Keratinocyte (primary cell): ENCODE data around the gene SAFB. TPM values are rescaled to one million over a fixed set of nuclear protein-coding genes. Genes with fewer than 3 reads are reported as not detected.

Source experiments
- DNase-seq: peaks from one replicate; pipeline ENCODE4 v3.0.0-alpha.2; 2011; ENCODE audit warnings: low read depth, missing footprints, low spot score
- FAIRE-seq: peaks from 2 replicates; lab custom pipeline; 2011; peaks lifted over from hg19 to GRCh38; lab: Jason Lieb, UNC
- H2AFZ ChIP-seq: 2 replicates; pipeline ENCODE4 v1.6.0; 2012; ENCODE audit warnings: low read length, control low read depth, inconsistent platforms; ENCODE audit not compliant: control insufficient read depth
- H3K27ac ChIP-seq: 2 replicates; pipeline ENCODE4 v1.5.1; 2011; ENCODE audit warnings: low read length; ENCODE audit not compliant: control insufficient read depth, insufficient read depth
- H3K27me3 ChIP-seq: 3 replicates; pipeline ENCODE4 v1.6.0; 2011; ENCODE audit warnings: low read length; ENCODE audit not compliant: control insufficient read depth, insufficient read depth; ENCODE audit errors: extremely low read depth
- H3K36me3 ChIP-seq, 2 experiments: 2 replicates in 1 of 2; 3 replicates in 1 of 2; pipeline ENCODE4 v1.5.1; 2011; ENCODE audit warnings: low read length in 2 of 2, mild to moderate bottlenecking in 1 of 2; ENCODE audit not compliant: control insufficient read depth in 2 of 2, insufficient read depth in 2 of 2; ENCODE audit errors: extremely low read depth in 1 of 2
- H3K4me1 ChIP-seq: 3 replicates; pipeline ENCODE4 v1.5.1; 2011; ENCODE audit warnings: low read length; ENCODE audit not compliant: control insufficient read depth, insufficient read depth; ENCODE audit errors: extremely low read depth
- H3K4me2 ChIP-seq: 3 replicates; pipeline ENCODE4 v1.6.0; 2011; ENCODE audit warnings: low read depth, low read length; ENCODE audit not compliant: control insufficient read depth, insufficient read depth; ENCODE audit errors: extremely low read depth
- H3K4me3 ChIP-seq, 3 experiments: fragments of 200-600 bp in 1 of 3; sonication (generic) in 1 of 3; 2 replicates in 2 of 3; 3 replicates in 1 of 3; pipeline ENCODE4 v1.5.1; 2011 to 2016; ENCODE audit warnings: low read length in 3 of 3, mild to moderate bottlenecking in 3 of 3, control low read depth in 2 of 3, inconsistent platforms in 1 of 3, low read depth in 1 of 3, mixed read lengths in 1 of 3, mixed run types in 1 of 3, moderate library complexity in 1 of 3; ENCODE audit not compliant: control insufficient read depth in 2 of 3, insufficient read depth in 2 of 3; ENCODE audit errors: extremely low read depth in 1 of 3
- H3K79me2 ChIP-seq: 2 replicates; pipeline ENCODE4 v1.6.0; 2012; ENCODE audit warnings: low read length; ENCODE audit not compliant: control insufficient read depth, insufficient read depth
- H3K9ac ChIP-seq: 3 replicates; pipeline ENCODE4 v1.6.0; 2011; ENCODE audit warnings: low read length; ENCODE audit not compliant: control insufficient read depth, insufficient read depth; ENCODE audit errors: extremely low read depth
- H3K9me1 ChIP-seq: 3 replicates; pipeline ENCODE4 v1.6.0; 2011; ENCODE audit warnings: low read length; ENCODE audit not compliant: control insufficient read depth, insufficient read depth; ENCODE audit errors: extremely low read depth
- H3K9me3 ChIP-seq: 2 replicates; pipeline ENCODE4 v1.5.1; 2012; ENCODE audit warnings: low read depth, low read length; ENCODE audit not compliant: control insufficient read depth
- H4K20me1 ChIP-seq: 3 replicates; pipeline ENCODE4 v1.6.0; 2011; ENCODE audit warnings: low read length; ENCODE audit not compliant: control insufficient read depth, insufficient read depth; ENCODE audit errors: extremely low read depth
- EZH2 ChIP-seq: IDR thresholded peaks from one replicate; pipeline ENCODE4 v1.6.1; 2012; ENCODE audit warnings: inconsistent platforms, mild to moderate bottlenecking, low read length, moderate library complexity
- dilution Hi-C: fragments of 300-500 bp; cut with MboI; formaldehyde crosslinking; loops from one replicate; pipeline ENCODE4 v1.7.0; 2020; ENCODE audit warnings: low sequenced_read_pairs; ENCODE audit not compliant: extremely low pct_ligation_motif_present
- polyA plus RNA-seq, 5 experiments: library from polyadenylated mRNA; depleted of rRNA in 3 of 5; stranded (reverse) in 3 of 5; stranded (forward) in 1 of 5; unstranded in 1 of 5; fragments of >200 nt; gene quantifications; 1 replicate in 1 of 5; 2 replicates in 3 of 5; 3 replicates in 1 of 5; pipeline versions ENCODE4 v1.2.1 to v1.2.3, GENCODE V29; 2011 to 2012; ENCODE audit warnings: missing spikeins in 2 of 5, low read depth in 1 of 5, low replicate concordance in 1 of 5
- TF ChIP-seq, protein P1 (sequence below), 3 experiments: IDR thresholded peaks in 1 of 3; conservative IDR thresholded peaks in 1 of 3; optimal IDR thresholded peaks in 1 of 3; 2 replicates in 2 of 3; 3 replicates in 1 of 3; pipeline versions ENCODE3 to v1.5.1; 2011; ENCODE audit warnings: low read length in 3 of 3, mild to moderate bottlenecking in 3 of 3, moderate library complexity in 2 of 3, control low read depth in 1 of 3, inconsistent platforms in 1 of 3; ENCODE audit not compliant: insufficient read depth in 2 of 3; ENCODE audit errors: extremely low read depth in 1 of 3

Gene SAFB
- polyA plus RNA-seq, 1 donor (not counting 4 experiments of a cell fraction or from before 2014, with no cell fraction given) = 34.0 TPM

DNA sequence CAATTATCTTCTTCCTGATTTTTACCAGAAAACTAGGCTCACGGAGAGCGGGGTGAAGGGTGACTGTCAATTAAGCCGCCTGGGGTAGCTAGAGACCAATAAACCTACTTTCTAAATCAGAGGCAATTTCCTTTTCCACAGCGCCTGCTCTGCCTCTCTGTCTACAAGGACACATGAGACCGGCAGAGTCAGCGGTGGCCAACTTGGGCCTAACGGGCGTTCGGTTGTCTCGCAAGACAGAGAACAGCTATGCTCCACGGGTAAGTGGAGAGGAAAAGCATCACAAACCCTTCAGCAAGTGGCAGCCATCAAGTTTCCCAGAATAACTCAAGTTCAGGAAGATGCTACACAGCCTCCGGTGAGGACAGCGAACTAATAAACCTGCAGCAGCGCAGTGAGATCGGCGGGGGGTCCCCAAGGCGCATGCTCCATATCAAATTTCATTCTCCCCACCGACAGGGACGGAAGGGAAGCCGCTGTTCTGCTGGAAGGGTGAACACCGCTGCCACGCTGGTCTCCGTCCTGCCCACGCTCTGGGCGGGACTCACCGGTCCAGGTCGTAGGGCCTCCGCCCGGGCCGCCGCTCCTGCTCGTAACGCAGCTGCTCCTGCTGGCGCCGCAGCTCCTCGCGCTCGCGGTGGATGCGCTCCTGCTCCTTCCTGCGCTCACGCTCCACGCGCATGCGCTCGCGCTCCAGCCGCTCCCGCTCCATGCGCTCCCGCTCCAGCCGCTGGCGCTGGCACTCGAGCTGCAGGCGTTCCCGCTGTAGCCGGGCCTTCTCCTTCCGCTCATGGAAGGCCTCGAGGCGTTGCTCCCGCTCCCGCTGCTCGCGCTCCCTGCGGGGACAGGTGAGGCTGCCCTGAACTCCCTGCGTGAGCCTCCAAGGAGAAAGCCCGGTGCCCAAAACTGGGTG is 29.3 kb upstream of the SAFB start:
- H3K4me2 ChIP-seq = no peak overlapping the region
- no peaks in the 10 kb centered on the region for H3K9me3 ChIP-seq
- dilution Hi-C loops = no loop called here
- no peak for DNase-seq
- no peak overlapping the region for H3K27ac ChIP-seq
- no peak overlapping the region for H3K9ac ChIP-seq
- no peaks in the 10 kb centered on the region for H3K79me2 ChIP-seq
- no peaks in the 10 kb centered on the region for H3K9me1 ChIP-seq
- no peaks in the 10 kb centered on the region for H3K27me3 ChIP-seq
- H3K4me3 ChIP-seq = no peak overlapping the region
- H3K4me1 ChIP-seq = no peaks in the 10 kb centered on the region
- no peak overlapping the region for H2AFZ ChIP-seq
- no peaks in the 10 kb centered on the region for H4K20me1 ChIP-seq
- peaks cover 54 to 58% of the 10 kb centered on the region in 2 experiments for H3K36me3 ChIP-seq
- TF ChIP-seq EZH2 = no peak
- TF ChIP-seq, protein P1, sequence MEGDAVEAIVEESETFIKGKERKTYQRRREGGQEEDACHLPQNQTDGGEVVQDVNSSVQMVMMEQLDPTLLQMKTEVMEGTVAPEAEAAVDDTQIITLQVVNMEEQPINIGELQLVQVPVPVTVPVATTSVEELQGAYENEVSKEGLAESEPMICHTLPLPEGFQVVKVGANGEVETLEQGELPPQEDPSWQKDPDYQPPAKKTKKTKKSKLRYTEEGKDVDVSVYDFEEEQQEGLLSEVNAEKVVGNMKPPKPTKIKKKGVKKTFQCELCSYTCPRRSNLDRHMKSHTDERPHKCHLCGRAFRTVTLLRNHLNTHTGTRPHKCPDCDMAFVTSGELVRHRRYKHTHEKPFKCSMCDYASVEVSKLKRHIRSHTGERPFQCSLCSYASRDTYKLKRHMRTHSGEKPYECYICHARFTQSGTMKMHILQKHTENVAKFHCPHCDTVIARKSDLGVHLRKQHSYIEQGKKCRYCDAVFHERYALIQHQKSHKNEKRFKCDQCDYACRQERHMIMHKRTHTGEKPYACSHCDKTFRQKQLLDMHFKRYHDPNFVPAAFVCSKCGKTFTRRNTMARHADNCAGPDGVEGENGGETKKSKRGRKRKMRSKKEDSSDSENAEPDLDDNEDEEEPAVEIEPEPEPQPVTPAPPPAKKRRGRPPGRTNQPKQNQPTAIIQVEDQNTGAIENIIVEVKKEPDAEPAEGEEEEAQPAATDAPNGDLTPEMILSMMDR (optimal IDR thresholded peaks at IDR 0.05 in 1 of 3, IDR thresholded peaks at IDR 0.05 in 1 of 3, conservative IDR thresholded peaks at IDR 0.05 in 1 of 3; ENCODE audit: extremely low read depth in 1 of 3, insufficient read depth in 2 of 3, low read length in 3 of 3) = no peak
- FAIRE-seq = no peak

DNA sequence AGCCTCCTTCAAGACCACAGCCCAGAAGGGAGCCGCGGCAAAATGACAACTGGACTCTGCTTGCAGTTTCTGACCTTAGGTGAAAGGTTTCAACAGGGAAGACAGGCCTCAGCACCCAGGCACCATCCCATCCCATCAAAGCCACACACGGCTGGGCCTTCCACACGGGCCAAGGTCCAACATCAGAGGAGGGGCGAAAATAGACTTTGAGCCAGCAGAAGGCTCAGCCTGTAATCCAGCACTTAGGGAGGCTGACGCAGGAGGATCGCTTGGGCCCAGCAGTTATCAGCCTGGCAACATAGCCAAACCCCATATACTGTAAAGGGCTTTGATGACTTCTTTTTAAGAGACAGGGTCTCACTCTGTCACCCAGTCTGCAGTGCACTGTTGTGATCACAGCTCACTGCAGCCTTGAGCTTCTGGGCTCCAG is 28.3 kb upstream of the SAFB start:
- H3K4me3 ChIP-seq = no peak overlapping the region
- no peak overlapping the region for H3K27ac ChIP-seq
- H3K4me2 ChIP-seq = no peak overlapping the region
- no peak overlapping the region for H3K9ac ChIP-seq
- peaks cover 55 to 60% of the 10 kb centered on the region in 2 experiments for H3K36me3 ChIP-seq
- no peak overlapping the region for H2AFZ ChIP-seq
- FAIRE-seq = no peak
- H4K20me1 ChIP-seq = no peaks in the 10 kb centered on the region
- dilution Hi-C loops = no loop called here
- H3K9me1 ChIP-seq = no peaks in the 10 kb centered on the region
- H3K9me3 ChIP-seq = no peaks in the 10 kb centered on the region
- no peak for TF ChIP-seq EZH2
- TF ChIP-seq, protein P1 (optimal IDR thresholded peaks at IDR 0.05 in 1 of 3, IDR thresholded peaks at IDR 0.05 in 1 of 3, conservative IDR thresholded peaks at IDR 0.05 in 1 of 3; ENCODE audit: extremely low read depth in 1 of 3, insufficient read depth in 2 of 3, low read length in 3 of 3) = no peak
- no peaks in the 10 kb centered on the region for H3K79me2 ChIP-seq
- no peaks in the 10 kb centered on the region for H3K4me1 ChIP-seq
- DNase-seq = no peak
- no peaks in the 10 kb centered on the region for H3K27me3 ChIP-seq
